HFFc6 (cell line): ENCODE results near the gene LRP5. TPM values are rescaled to one million over a fixed set of nuclear protein-coding genes. Genes with fewer than 3 reads are reported as not detected.
"Not testable (repeated sequence)": the region's sequence is repeated elsewhere in the genome, so short reads cannot be mapped to it uniquely, and the experiment has no call there.

ENCODE experiments used
- DNase-seq: peaks from one replicate; pipeline ENCODE4 v3.0.0-alpha.2; 2018
- H3K27ac Mint-ChIP-seq: 2 replicates; pipeline ENCODE4 v1.8.0; 2020; ENCODE audit warnings: mild to moderate bottlenecking, mixed read lengths
- H3K27me3 Mint-ChIP-seq: 2 replicates; pipeline ENCODE4 v1.8.0; 2021; ENCODE audit warnings: mild to moderate bottlenecking, moderate library complexity, mixed read lengths; ENCODE audit not compliant: insufficient read depth
- H3K36me3 Mint-ChIP-seq: 2 replicates; pipeline ENCODE4 v1.8.0; 2021; ENCODE audit warnings: low read depth, mixed read lengths
- H3K4me1 Mint-ChIP-seq: 2 replicates; pipeline ENCODE4 v1.8.0; 2020; ENCODE audit warnings: low read depth, mixed read lengths
- H3K4me3 Mint-ChIP-seq: 2 replicates; pipeline ENCODE4 v1.8.0; 2020; ENCODE audit warnings: mild to moderate bottlenecking, moderate library complexity, mixed read lengths
- H3K9me3 Mint-ChIP-seq: 2 replicates; pipeline ENCODE4 v1.8.0; 2020; ENCODE audit warnings: mild to moderate bottlenecking, mixed read lengths
- total RNA-seq, 6 experiments: library from RNA; stranded (reverse); fragmentation: NEBNext Ultra II Directional; extraction: Animal tissue kit (Norgen Biotek cat#: 25700); gene quantifications; 2 replicates in 1 of 6; 3 replicates in 5 of 6; pipeline ENCODE4 v1.2.3, GENCODE V29; 2021
- TF ChIP-seq, protein P1 (sequence below): fragments of 200-600 bp; sonication (generic); IDR thresholded peaks from 2 replicates; pipeline ENCODE4 v1.5.0; 2021; ENCODE audit warnings: antibody characterized with exemption, mild to moderate bottlenecking

LRP5 gene
- total RNA-seq, 6 experiments from 2014 or later, result 2.5 to 14.9 (median 3.8) TPM

- Mint-ChIP-seq H3K4me3 (no peak overlapping the region), H3K9me3 (no peaks in the 10 kb centered on the region), H3K4me1 (no peaks in the 10 kb centered on the region), H3K27ac (no peak overlapping the region), H3K36me3 (no peaks in the 10 kb centered on the region), H3K27me3 (peaks cover 8% of the 10 kb centered on the region)
- no peak for DNase-seq
- TF ChIP-seq, protein P1, sequence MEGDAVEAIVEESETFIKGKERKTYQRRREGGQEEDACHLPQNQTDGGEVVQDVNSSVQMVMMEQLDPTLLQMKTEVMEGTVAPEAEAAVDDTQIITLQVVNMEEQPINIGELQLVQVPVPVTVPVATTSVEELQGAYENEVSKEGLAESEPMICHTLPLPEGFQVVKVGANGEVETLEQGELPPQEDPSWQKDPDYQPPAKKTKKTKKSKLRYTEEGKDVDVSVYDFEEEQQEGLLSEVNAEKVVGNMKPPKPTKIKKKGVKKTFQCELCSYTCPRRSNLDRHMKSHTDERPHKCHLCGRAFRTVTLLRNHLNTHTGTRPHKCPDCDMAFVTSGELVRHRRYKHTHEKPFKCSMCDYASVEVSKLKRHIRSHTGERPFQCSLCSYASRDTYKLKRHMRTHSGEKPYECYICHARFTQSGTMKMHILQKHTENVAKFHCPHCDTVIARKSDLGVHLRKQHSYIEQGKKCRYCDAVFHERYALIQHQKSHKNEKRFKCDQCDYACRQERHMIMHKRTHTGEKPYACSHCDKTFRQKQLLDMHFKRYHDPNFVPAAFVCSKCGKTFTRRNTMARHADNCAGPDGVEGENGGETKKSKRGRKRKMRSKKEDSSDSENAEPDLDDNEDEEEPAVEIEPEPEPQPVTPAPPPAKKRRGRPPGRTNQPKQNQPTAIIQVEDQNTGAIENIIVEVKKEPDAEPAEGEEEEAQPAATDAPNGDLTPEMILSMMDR, result no peak
Observed at GRCh38 chr11:68450711-68451110, 138.3 kb downstream of the LRP5 start.

DNA sequence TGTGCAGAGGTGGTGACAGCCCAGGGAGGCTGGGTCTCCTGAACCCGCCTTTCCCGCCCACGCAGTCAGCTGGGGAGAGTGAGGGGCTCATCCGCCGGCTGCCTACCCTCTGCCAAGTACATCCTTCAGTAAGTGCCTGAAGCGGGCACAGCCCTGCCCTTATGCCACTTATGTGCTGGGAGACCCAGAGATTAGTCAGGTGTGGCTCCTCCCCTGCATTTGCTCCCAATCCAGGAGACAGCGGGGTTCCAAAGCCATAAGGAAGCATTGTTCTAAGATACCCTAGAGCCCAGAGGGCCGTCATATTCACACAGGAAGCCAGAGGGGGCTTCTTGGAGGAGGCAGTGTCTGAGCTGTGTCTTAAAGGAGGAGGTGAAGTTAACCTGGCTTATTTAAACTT is 142.4 kb downstream of the LRP5 start:
- H3K4me1 Mint-ChIP-seq, result no peaks in the 10 kb centered on the region
- H3K4me3 Mint-ChIP-seq, result no peak overlapping the region
- no peak for DNase-seq
- peaks cover 7% of the 10 kb centered on the region; the same call in 1 of the 2 replicates for H3K27me3 Mint-ChIP-seq
- H3K9me3 Mint-ChIP-seq, result no peaks in the 10 kb centered on the region
- H3K36me3 Mint-ChIP-seq, result no peaks in the 10 kb centered on the region
- no peak overlapping the region for H3K27ac Mint-ChIP-seq
- TF ChIP-seq, protein P1, result no peak

DNA sequence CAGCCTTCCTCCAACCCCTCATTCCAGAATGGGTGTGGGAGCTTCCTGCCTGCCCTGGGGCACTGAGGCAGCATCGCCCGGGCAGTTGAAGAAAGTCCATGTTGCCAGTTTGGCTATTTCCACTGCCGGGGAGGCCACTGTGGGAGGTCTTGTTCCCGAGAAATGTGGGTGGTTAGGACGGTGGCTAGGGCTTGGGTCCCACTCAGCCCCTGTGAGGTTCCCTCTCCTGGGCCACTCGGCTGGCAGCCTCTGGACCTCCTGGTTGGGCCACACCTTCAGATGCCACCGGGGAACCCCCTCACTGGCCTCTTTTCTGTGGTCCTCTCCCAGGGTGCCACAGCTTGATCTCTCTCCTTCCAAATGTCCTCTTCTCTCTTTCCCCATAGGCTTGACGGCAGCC is 143.1 kb downstream of the LRP5 start:
- Mint-ChIP-seq H3K36me3 (no peaks in the 10 kb centered on the region), H3K27me3 (peaks cover 11% of the 10 kb centered on the region), H3K27ac (no peak overlapping the region), H3K4me1 (no peaks in the 10 kb centered on the region), H3K4me3 (no peak overlapping the region), H3K9me3 (no peaks in the 10 kb centered on the region)
- no peak for DNase-seq
- TF ChIP-seq, protein P1, result no peak

DNA sequence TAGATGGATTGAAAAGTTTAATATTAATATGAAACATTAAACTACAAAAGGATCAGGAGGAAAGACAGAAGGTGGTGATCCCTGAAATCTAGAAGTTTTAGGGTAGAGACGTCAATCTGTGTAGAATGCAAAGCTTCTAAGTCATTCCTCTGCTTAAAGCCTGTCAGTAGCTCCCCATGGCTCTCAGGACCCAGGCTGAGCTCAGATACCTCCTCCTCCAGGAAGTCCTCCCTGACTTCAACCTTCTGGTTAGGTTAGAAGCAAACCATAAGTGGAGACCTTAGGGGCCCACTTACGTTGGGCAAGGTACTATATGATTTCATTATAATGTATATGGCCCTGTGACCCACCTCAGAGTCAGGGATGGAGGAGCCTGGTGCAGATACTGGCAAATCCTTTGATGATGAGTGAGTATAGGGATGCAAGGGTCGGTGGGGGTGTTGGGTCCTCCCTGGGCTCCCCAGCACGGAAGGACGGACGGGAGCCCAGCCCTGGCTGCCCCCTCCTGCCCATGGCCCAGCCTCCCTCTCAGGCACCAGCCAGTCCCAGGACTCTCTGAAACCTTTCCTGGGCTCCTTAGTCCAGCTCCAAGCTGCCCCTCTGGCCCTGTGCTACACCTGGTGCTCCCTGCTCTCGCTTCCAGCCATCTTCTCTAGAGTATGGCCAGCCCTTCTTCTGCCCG is 145.0 kb downstream of the LRP5 start:
- H3K4me1 Mint-ChIP-seq, result peaks cover 8% of the 10 kb centered on the region
- no peak for DNase-seq
- TF ChIP-seq, protein P1, result no peak
- peaks cover 11% of the 10 kb centered on the region for H3K27me3 Mint-ChIP-seq
- no peak overlapping the region for H3K27ac Mint-ChIP-seq
- H3K36me3 Mint-ChIP-seq, result no peaks in the 10 kb centered on the region
- no peak overlapping the region for H3K4me3 Mint-ChIP-seq
- no peaks in the 10 kb centered on the region for H3K9me3 Mint-ChIP-seq

GRCh38 chr11:68457898-68458249 is 145.5 kb downstream of the LRP5 start:
- H3K36me3 Mint-ChIP-seq, result peaks cover 5% of the 10 kb centered on the region; the same call in 1 of the 2 replicates
- no peaks in the 10 kb centered on the region for H3K9me3 Mint-ChIP-seq
- TF ChIP-seq, protein P1, result no peak
- DNase-seq, result no peak
- peaks cover 13% of the 10 kb centered on the region for H3K4me1 Mint-ChIP-seq
- peaks cover 6% of the 10 kb centered on the region for H3K27me3 Mint-ChIP-seq
- H3K4me3 Mint-ChIP-seq, result no peak overlapping the region
- H3K27ac Mint-ChIP-seq, result no peak overlapping the region

DNA sequence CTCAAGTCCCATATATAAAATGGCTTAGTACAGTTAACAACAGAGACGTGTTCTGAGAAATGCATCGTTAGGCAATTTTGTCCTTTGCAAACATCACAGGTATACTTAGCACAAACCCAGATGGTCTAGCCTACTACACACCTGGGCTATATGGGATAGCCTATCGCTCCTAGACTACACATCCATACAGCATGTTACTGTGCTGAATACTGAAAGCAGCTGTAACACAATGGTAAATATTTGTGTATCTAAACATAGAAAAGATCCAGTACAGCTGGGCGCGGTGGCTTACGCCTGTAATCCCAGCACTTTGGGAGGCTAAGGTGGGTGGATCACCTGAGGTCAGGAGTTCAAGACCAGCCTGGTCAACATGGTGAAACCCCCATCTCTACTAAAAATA is 145.9 kb downstream of the LRP5 start:
- not testable (repeated sequence) for H3K9me3 Mint-ChIP-seq, H3K36me3 Mint-ChIP-seq, H3K27ac Mint-ChIP-seq, H3K4me3 Mint-ChIP-seq, DNase-seq, H3K27me3 Mint-ChIP-seq
- H3K4me1 Mint-ChIP-seq, result peaks cover 18% of the 10 kb centered on the region
